ENCODE results near the gene CERS5.
A peak's percentile ranks its signal among the peaks of the same experiment; 100 is the strongest.
"Not testable (repeated sequence)": the region's sequence is repeated elsewhere in the genome, so short reads cannot be mapped to it uniquely, and the experiment has no call there.

Gene CERS5

GRCh38 chr12:50185970-50186663, 18.9 kb upstream of the CERS5 start:
- no peak for DNase-seq

GRCh38 chr12:50185301-50185895, 18.2 kb upstream of the CERS5 start:
- DNase-seq: no peak

- no peak for DNase-seq
Measured at GRCh38 chr12:50184261-50184660, 17.1 kb upstream of the CERS5 start.

GRCh38 chr12:50182461-50182860, 15.3 kb upstream of the CERS5 start:
- DNase-seq: no peak

GRCh38 chr12:50181691-50182090, 14.5 kb upstream of the CERS5 start:
- no peak for DNase-seq

- DNase-seq: no peak
Measured at GRCh38 chr12:50175716-50176026, 8.5 kb upstream of the CERS5 start.

GRCh38 chr12:50174971-50175715, 8.0 kb upstream of the CERS5 start:
- peak; percentile 21 for DNase-seq

GRCh38 chr12:50166799-50167048, 445 bp downstream of the CERS5 start:
- DNase-seq: no peak

- DNase-seq: no peak
Measured at GRCh38 chr12:50164963-50165362, 2.2 kb downstream of the CERS5 start.

- DNase-seq: no peak
Measured at GRCh38 chr12:50162230-50162629, 4.9 kb downstream of the CERS5 start.

- DNase-seq: no peak
Measured at GRCh38 chr12:50160643-50161042, 6.5 kb downstream of the CERS5 start.

- no peak for DNase-seq
Measured at GRCh38 chr12:50157259-50157658, 9.9 kb downstream of the CERS5 start.

- no peak for DNase-seq
Measured at GRCh38 chr12:50156641-50157040, 10.5 kb downstream of the CERS5 start.

- not testable (repeated sequence) for DNase-seq
Measured at GRCh38 chr12:50154947-50155346, 12.2 kb downstream of the CERS5 start.

- no peak for DNase-seq
Measured at GRCh38 chr12:50151047-50151687, 16.0 kb downstream of the CERS5 start.

- no peak for DNase-seq
Measured at GRCh38 chr12:50149311-50149710, 17.9 kb downstream of the CERS5 start.

GRCh38 chr12:50148011-50148410, 19.2 kb downstream of the CERS5 start:
- DNase-seq: not testable (repeated sequence)

- no peak for DNase-seq
Measured at GRCh38 chr12:50147281-50147680, 19.9 kb downstream of the CERS5 start.

GRCh38 chr12:50145439-50145838, 21.7 kb downstream of the CERS5 start:
- DNase-seq: no peak

- no peak for DNase-seq
Measured at GRCh38 chr12:50142993-50143392, 24.2 kb downstream of the CERS5 start.

- DNase-seq: peak; percentile 2
Measured at GRCh38 chr12:50132505-50133135, 34.5 kb downstream of the CERS5 start.

GRCh38 chr12:50129290-50129689, 37.9 kb downstream of the CERS5 start:
- DNase-seq: no peak

- DNase-seq: no peak
Measured at GRCh38 chr12:50127546-50127945, 39.6 kb downstream of the CERS5 start.

GRCh38 chr12:50123203-50123602, 44.0 kb downstream of the CERS5 start:
- no peak for DNase-seq

All from DMS153 (cell line).